Measurements from ENCODE around the gene BCKDHB.

BCKDHB gene

DNA sequence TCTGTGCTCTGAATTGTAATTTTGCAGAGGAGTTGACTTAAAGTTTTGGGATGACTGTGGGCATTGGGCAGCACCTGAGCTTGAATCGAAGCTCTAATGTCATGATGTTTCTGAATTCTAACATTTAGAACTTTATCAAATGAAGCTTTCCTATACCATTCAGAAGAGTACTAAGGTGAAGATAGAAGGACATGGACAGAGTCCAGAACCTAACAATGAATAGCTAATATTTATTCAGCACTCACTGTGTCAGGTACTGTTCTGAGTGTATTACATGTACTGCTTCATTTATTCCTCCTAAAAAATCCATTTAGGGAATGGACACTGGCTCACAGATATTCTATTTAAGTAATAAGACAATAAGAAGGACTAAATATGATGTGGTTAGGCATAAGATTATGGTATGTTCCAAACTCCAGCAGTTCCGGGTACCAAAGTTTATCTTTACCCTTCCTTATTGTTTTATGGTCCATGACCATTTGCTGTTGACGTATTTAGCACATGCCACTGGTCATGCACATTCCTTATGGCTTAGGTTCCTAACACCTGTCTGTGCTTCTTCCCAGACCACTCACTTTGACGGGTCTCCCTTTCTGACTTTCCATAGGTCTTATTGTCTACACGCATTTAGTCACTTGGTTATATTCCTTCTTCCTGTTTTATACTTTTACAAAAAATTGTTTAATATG lies 20.3 kb downstream of the BCKDHB start:
- Histone ChIP-seq H3K9me3 (no peaks in the 10 kb centered on the region), H3K27me3 (no peaks in the 10 kb centered on the region), H3K4me1 (ENCODE audit: control insufficient read depth in 1 of 2, insufficient read depth in 1 of 2, low read depth in 1 of 2, low read length in 1 of 2) (no peaks in the 10 kb centered on the region), H3K27ac (no peak overlapping the region), H3K36me3 (no peaks in the 10 kb centered on the region), H3K4me3 (ENCODE audit: low read depth in 1 of 2, low read length in 1 of 2) (no peak overlapping the region)
- TF ChIP-seq, protein P1, sequence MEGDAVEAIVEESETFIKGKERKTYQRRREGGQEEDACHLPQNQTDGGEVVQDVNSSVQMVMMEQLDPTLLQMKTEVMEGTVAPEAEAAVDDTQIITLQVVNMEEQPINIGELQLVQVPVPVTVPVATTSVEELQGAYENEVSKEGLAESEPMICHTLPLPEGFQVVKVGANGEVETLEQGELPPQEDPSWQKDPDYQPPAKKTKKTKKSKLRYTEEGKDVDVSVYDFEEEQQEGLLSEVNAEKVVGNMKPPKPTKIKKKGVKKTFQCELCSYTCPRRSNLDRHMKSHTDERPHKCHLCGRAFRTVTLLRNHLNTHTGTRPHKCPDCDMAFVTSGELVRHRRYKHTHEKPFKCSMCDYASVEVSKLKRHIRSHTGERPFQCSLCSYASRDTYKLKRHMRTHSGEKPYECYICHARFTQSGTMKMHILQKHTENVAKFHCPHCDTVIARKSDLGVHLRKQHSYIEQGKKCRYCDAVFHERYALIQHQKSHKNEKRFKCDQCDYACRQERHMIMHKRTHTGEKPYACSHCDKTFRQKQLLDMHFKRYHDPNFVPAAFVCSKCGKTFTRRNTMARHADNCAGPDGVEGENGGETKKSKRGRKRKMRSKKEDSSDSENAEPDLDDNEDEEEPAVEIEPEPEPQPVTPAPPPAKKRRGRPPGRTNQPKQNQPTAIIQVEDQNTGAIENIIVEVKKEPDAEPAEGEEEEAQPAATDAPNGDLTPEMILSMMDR (IDR thresholded peaks at IDR 0.05) = no peak

DNA sequence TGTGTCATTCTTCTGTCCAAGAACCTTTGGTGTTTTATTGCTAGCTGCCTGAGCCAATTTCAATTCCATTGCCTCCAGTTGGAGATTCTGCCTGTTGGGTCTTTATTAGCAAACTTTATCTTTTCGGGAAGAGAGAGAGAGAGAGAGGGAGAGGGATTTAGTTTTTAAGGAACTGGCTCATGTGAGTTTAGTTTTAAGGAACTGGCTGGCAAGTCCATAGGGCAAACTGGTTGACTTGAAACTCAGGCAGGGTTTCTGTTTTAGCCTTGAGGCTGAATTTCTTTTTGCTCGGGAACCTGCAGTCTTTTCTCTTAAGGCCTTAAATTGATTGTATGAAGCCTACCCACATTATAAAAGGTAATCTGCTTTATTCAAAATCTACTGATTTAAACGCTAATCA lies 23.0 kb downstream of the BCKDHB start:
- Histone ChIP-seq H3K27me3 (no peaks in the 10 kb centered on the region), H3K36me3 (no peaks in the 10 kb centered on the region), H3K27ac (no peak overlapping the region), H3K4me3 (ENCODE audit: low read depth in 1 of 2, low read length in 1 of 2) (no peak overlapping the region), H3K9me3 (no peaks in the 10 kb centered on the region), H3K4me1 (ENCODE audit: control insufficient read depth in 1 of 2, insufficient read depth in 1 of 2, low read depth in 1 of 2, low read length in 1 of 2) (no peaks in the 10 kb centered on the region)
- TF ChIP-seq, protein P1 (IDR thresholded peaks at IDR 0.05) = no peak

DNA sequence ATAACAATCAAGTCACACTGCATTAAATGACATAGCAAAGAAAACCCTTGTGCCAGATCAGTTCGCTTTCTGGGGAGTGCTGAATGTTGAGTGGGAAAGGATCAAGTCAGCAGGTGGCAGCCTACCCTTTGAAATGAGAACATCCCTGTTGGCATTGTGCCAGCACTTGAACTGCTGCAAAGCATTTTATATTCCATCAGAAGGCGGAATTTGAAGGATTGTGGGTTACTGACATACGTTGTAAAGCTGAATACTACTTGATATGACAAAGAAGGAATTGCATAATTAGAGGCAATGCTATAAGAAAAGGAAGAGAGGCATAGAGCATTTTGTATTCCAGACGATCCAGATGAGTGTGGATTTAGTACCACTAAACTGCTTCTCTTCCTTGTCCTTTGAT lies 26.5 kb downstream of the BCKDHB start:
- no peaks in the 10 kb centered on the region for H3K27me3 ChIP-seq
- no peak overlapping the region for H3K27ac ChIP-seq
- no peaks in the 10 kb centered on the region for H3K4me1 ChIP-seq (ENCODE audit: control insufficient read depth in 1 of 2, insufficient read depth in 1 of 2, low read depth in 1 of 2, low read length in 1 of 2)
- no peak overlapping the region for H3K4me3 ChIP-seq (ENCODE audit: low read depth in 1 of 2, low read length in 1 of 2)
- H3K9me3 ChIP-seq = no peaks in the 10 kb centered on the region
- H3K36me3 ChIP-seq = no peaks in the 10 kb centered on the region
- TF ChIP-seq, protein P1 (IDR thresholded peaks at IDR 0.05) = no peak

DNA sequence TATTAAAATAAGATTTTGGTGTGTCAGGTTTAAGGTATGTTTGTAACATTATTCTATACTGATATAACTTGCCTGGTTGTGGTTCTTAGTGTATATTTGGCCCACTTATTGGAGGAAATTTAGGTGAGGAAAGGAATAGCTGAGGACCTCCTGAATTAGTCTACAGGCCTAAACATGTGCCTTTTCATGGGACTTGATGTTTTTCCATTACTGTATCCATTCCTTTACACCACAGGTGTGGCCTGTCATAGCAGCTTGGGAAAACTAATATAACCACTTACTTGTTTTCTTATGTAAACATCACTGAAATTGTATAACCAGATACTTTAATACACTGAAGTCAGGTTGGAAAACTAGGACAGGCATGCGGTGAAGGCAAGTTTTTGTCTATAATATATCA lies 27.6 kb downstream of the BCKDHB start:
- Histone ChIP-seq H3K4me3 (ENCODE audit: low read depth in 1 of 2, low read length in 1 of 2) (no peak overlapping the region), H3K27me3 (no peaks in the 10 kb centered on the region), H3K9me3 (no peaks in the 10 kb centered on the region), H3K27ac (no peak overlapping the region), H3K36me3 (no peaks in the 10 kb centered on the region), H3K4me1 (ENCODE audit: control insufficient read depth in 1 of 2, insufficient read depth in 1 of 2, low read depth in 1 of 2, low read length in 1 of 2) (no peaks in the 10 kb centered on the region)
- TF ChIP-seq, protein P1 (IDR thresholded peaks at IDR 0.05) = no peak

DNA sequence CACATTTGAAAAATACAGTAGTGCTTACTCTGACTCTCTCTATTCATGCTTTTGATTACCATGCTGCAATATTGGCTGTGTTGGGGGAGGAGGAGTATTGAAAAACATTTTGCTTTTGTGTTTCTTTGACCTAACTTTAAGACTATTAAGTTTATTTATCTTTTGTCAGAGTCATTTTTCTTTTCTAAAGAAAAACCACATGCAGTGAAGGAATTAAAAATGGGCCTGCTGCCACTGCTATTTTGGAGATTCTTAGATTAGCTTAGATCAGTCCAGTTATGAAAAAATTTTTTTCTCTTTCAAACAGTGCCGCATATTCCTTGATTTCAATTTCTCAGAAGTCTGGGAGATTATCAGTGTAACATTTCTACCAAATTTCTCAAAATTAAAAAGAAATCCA lies 36.1 kb downstream of the BCKDHB start:
- Histone ChIP-seq H3K4me1 (ENCODE audit: control insufficient read depth in 1 of 2, insufficient read depth in 1 of 2, low read depth in 1 of 2, low read length in 1 of 2) (no peaks in the 10 kb centered on the region), H3K36me3 (no peaks in the 10 kb centered on the region), H3K27ac (no peak overlapping the region), H3K4me3 (ENCODE audit: low read depth in 1 of 2, low read length in 1 of 2) (no peak overlapping the region), H3K9me3 (no peaks in the 10 kb centered on the region), H3K27me3 (no peaks in the 10 kb centered on the region)
- TF ChIP-seq, protein P1 (IDR thresholded peaks at IDR 0.05) = no peak

Data from neutrophil (primary cell).